ENCODE results near the gene MAPKAPK2.
A peak's percentile ranks its signal among the peaks of the same experiment; 100 is the strongest.

The MAPKAPK2 gene

DNA sequence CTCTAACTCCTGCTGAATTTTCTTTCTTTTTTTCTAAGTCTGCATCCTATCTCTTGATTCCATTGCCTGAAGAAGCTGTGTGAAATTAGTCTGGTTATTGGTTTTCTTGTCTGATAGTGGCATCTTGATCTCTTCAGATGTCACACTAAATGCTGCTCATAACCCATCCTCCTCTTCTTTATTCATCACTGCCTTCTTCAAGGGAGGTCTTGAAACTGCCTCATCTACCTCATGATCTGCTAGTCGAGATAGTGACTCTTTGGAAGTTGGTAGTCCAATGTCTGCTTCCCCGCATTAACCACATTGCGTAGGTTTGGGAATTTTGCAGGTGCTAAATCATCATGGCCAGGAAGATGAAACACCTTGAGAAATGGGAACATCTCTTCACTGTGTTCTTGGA is 33.7 kb upstream of the MAPKAPK2 start:
- Histone ChIP-seq H3K4me1 (ENCODE audit: insufficient read depth, low read length) (0 out of 2 replicates have a peak, but pooled peaks cover 4% of the 10 kb centered on the region), H3K27me3 (ENCODE audit: insufficient read depth, low read length) (no peaks in the 10 kb centered on the region), H3K27ac (ENCODE audit: low read length) (no peak overlapping the region), H3K9ac (ENCODE audit: low read depth, low read length) (no peak overlapping the region), H3K36me3 (ENCODE audit: insufficient read depth, low read depth, low read length) (peaks cover 15% of the 10 kb centered on the region; the same call in 1 of the 2 replicates), H3K9me3 (ENCODE audit: insufficient read depth, low read depth, low read length) (no peaks in the 10 kb centered on the region), H3K4me3 (ENCODE audit: low read length) (no peak overlapping the region)

DNA sequence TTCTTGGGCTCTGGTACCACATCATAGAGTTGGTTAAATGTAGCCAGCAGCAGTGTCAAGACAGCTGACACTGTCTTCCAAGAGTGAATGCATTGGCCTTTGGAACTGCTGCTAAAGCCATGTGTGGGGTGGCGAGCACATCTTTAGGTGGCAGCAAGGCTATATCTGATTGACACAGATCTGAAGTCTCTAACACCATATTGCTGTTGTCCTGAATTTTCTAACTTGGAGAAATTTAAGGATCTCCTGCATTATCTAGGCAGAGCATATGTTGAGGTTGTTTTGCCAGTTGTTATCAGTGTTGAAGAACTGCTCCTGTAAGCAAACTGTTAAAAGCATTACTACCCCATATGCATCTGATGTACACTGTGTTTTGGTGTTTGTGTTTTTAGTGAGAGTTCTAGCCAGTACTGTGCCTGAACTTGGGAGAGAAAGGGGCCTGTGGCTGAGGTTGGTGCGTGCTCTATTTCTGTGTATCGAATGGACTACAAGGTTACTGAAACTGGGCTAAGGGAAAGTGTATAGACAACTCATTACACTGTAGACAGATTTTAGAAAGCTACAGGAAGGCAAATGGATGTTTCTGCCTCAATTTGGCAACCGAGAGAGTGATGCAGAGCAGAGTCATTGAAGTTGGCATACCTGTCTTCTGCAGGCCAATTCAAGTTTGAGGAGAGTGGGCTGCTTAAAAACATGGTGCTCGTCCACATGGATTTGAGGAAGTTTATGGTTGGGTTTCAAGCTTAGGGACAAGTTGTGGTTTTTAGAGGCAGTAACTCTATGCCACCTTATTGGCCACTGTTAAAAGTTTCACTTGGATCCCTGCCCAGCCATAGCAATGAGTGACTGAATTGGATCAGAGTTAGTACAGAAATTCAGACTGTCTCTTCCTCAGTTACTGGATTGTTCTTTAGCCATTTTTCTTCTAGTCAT is 32.5 kb upstream of the MAPKAPK2 start:
- Histone ChIP-seq H3K9ac (ENCODE audit: low read depth, low read length) (no peak overlapping the region), H3K4me3 (ENCODE audit: low read length) (no peak overlapping the region), H3K36me3 (ENCODE audit: insufficient read depth, low read depth, low read length) (peaks cover 15% of the 10 kb centered on the region; the same call in 1 of the 2 replicates), H3K4me1 (ENCODE audit: insufficient read depth, low read length) (no peaks in the 10 kb centered on the region), H3K27ac (ENCODE audit: low read length) (no peak overlapping the region), H3K9me3 (ENCODE audit: insufficient read depth, low read depth, low read length) (no peaks in the 10 kb centered on the region), H3K27me3 (ENCODE audit: insufficient read depth, low read length) (peaks cover 6% of the 10 kb centered on the region)

GRCh38 chr1:206653715-206654459 is 30.8 kb upstream of the MAPKAPK2 start:
- H3K36me3 ChIP-seq (ENCODE audit: insufficient read depth, low read depth, low read length): no peaks in the 10 kb centered on the region
- H3K27ac ChIP-seq (ENCODE audit: low read length): no peak overlapping the region
- H3K27me3 ChIP-seq (ENCODE audit: insufficient read depth, low read length): peaks cover 21% of the 10 kb centered on the region
- no peak overlapping the region for H3K9ac ChIP-seq (ENCODE audit: low read depth, low read length)
- H3K4me1 ChIP-seq (ENCODE audit: insufficient read depth, low read length): peaks cover 7% of the 10 kb centered on the region
- no peaks in the 10 kb centered on the region for H3K9me3 ChIP-seq (ENCODE audit: insufficient read depth, low read depth, low read length)
- H3K4me3 ChIP-seq (ENCODE audit: low read length): no peak overlapping the region

DNA sequence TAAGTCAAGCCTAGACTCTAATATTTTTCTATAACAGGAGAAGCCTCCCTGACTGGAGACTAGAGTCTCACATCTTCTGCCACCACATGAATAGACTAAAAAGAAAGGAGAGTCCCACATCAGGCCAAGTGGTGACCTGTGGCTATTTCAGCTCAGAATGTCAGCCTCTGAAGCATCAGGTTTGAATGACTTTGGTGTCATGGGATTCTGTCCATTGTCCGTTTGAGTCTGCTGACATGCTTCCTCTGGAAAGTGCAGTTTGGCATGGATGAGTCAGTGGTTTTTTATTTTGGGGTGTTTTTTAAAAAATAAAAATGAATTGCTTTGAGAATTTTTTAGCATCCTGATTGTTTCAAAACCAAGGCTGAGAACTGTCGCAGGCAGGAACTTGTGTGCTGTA is 29.9 kb upstream of the MAPKAPK2 start:
- Histone ChIP-seq H3K36me3 (ENCODE audit: insufficient read depth, low read depth, low read length) (no peaks in the 10 kb centered on the region), H3K9ac (ENCODE audit: low read depth, low read length) (no peak overlapping the region), H3K9me3 (ENCODE audit: insufficient read depth, low read depth, low read length) (no peaks in the 10 kb centered on the region), H3K4me3 (ENCODE audit: low read length) (no peak overlapping the region), H3K27ac (ENCODE audit: low read length) (no peak overlapping the region), H3K4me1 (ENCODE audit: insufficient read depth, low read length) (peaks cover 8% of the 10 kb centered on the region), H3K27me3 (ENCODE audit: insufficient read depth, low read length) (peaks cover 31% of the 10 kb centered on the region)

DNA sequence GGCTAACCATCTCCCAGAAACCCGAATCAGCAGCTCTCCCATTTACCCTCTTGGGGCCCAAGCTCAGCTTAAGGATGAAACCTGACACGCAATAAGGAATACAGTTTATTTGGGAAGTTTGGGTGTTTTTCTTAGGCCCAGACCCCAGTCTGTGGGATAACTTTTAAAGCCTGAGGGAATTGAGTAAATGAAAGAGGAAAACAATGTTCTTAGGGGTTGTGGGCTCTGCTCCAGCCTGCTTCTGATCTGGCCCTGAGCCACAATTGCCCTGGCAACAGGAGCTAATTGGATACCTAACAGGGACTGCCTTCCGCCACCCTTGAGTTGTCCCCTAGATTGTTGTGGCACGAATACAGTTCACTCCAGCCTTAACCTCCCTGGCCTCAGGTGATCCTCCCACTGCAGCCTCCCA is 29.2 kb upstream of the MAPKAPK2 start:
- H3K9ac ChIP-seq (ENCODE audit: low read depth, low read length): no peak overlapping the region
- peaks cover 8% of the 10 kb centered on the region for H3K4me1 ChIP-seq (ENCODE audit: insufficient read depth, low read length)
- no peaks in the 10 kb centered on the region for H3K36me3 ChIP-seq (ENCODE audit: insufficient read depth, low read depth, low read length)
- no peak overlapping the region for H3K27ac ChIP-seq (ENCODE audit: low read length)
- peaks cover 36% of the 10 kb centered on the region for H3K27me3 ChIP-seq (ENCODE audit: insufficient read depth, low read length)
- H3K9me3 ChIP-seq (ENCODE audit: insufficient read depth, low read depth, low read length): no peaks in the 10 kb centered on the region
- no peak overlapping the region for H3K4me3 ChIP-seq (ENCODE audit: low read length)

- H3K9me3 ChIP-seq (ENCODE audit: insufficient read depth, low read depth, low read length): no peaks in the 10 kb centered on the region
- no peaks in the 10 kb centered on the region for H3K36me3 ChIP-seq (ENCODE audit: insufficient read depth, low read depth, low read length)
- H3K4me1 ChIP-seq (ENCODE audit: insufficient read depth, low read length): peaks cover 8% of the 10 kb centered on the region
- peaks cover 36% of the 10 kb centered on the region for H3K27me3 ChIP-seq (ENCODE audit: insufficient read depth, low read length)
- no peak overlapping the region for H3K9ac ChIP-seq (ENCODE audit: low read depth, low read length)
- no peak overlapping the region for H3K27ac ChIP-seq (ENCODE audit: low read length)
- H3K4me3 ChIP-seq (ENCODE audit: low read length): no peak overlapping the region
Measured at GRCh38 chr1:206656936-206657335, 27.8 kb upstream of the MAPKAPK2 start.

GRCh38 chr1:206657751-206658150 is 27.0 kb upstream of the MAPKAPK2 start:
- Histone ChIP-seq H3K4me3 (ENCODE audit: low read length) (peak overlapping the region; percentile 52), H3K9me3 (ENCODE audit: insufficient read depth, low read depth, low read length) (no peaks in the 10 kb centered on the region), H3K4me1 (ENCODE audit: insufficient read depth, low read length) (peaks cover 8% of the 10 kb centered on the region), H3K27me3 (ENCODE audit: insufficient read depth, low read length) (peaks cover 44% of the 10 kb centered on the region), H3K36me3 (ENCODE audit: insufficient read depth, low read depth, low read length) (no peaks in the 10 kb centered on the region), H3K9ac (ENCODE audit: low read depth, low read length) (no peak overlapping the region), H3K27ac (ENCODE audit: low read length) (no peak overlapping the region)

GRCh38 chr1:206658264-206658980 is 26.3 kb upstream of the MAPKAPK2 start:
- Histone ChIP-seq H3K36me3 (ENCODE audit: insufficient read depth, low read depth, low read length) (no peaks in the 10 kb centered on the region), H3K27me3 (ENCODE audit: insufficient read depth, low read length) (peaks cover 51% of the 10 kb centered on the region), H3K4me3 (ENCODE audit: low read length) (peak overlapping the region; percentile 52), H3K4me1 (ENCODE audit: insufficient read depth, low read length) (peaks cover 8% of the 10 kb centered on the region), H3K9ac (ENCODE audit: low read depth, low read length) (no peak overlapping the region), H3K9me3 (ENCODE audit: insufficient read depth, low read depth, low read length) (no peaks in the 10 kb centered on the region), H3K27ac (ENCODE audit: low read length) (no peak overlapping the region)

- H3K4me3 ChIP-seq (ENCODE audit: low read length): peak overlapping the region; percentile 52
- H3K9me3 ChIP-seq (ENCODE audit: insufficient read depth, low read depth, low read length): no peaks in the 10 kb centered on the region
- no peak overlapping the region for H3K27ac ChIP-seq (ENCODE audit: low read length)
- H3K4me1 ChIP-seq (ENCODE audit: insufficient read depth, low read length): peaks cover 8% of the 10 kb centered on the region
- H3K27me3 ChIP-seq (ENCODE audit: insufficient read depth, low read length): peaks cover 56% of the 10 kb centered on the region
- no peaks in the 10 kb centered on the region for H3K36me3 ChIP-seq (ENCODE audit: insufficient read depth, low read depth, low read length)
- H3K9ac ChIP-seq (ENCODE audit: low read depth, low read length): no peak overlapping the region
Measured at GRCh38 chr1:206658981-206659273, 25.8 kb upstream of the MAPKAPK2 start.

- Histone ChIP-seq H3K9ac (ENCODE audit: low read depth, low read length) (no peak overlapping the region), H3K36me3 (ENCODE audit: insufficient read depth, low read depth, low read length) (no peaks in the 10 kb centered on the region), H3K27ac (ENCODE audit: low read length) (no peak overlapping the region), H3K4me3 (ENCODE audit: low read length) (no peak overlapping the region), H3K4me1 (ENCODE audit: insufficient read depth, low read length) (peaks cover 8% of the 10 kb centered on the region), H3K27me3 (ENCODE audit: insufficient read depth, low read length) (peaks cover 64% of the 10 kb centered on the region), H3K9me3 (ENCODE audit: insufficient read depth, low read depth, low read length) (no peaks in the 10 kb centered on the region)
Measured at GRCh38 chr1:206660136-206660535, 24.6 kb upstream of the MAPKAPK2 start.

- Histone ChIP-seq H3K36me3 (ENCODE audit: insufficient read depth, low read depth, low read length) (no peaks in the 10 kb centered on the region), H3K27me3 (ENCODE audit: insufficient read depth, low read length) (peaks cover 64% of the 10 kb centered on the region), H3K9ac (ENCODE audit: low read depth, low read length) (no peak overlapping the region), H3K4me1 (ENCODE audit: insufficient read depth, low read length) (peaks cover 8% of the 10 kb centered on the region), H3K9me3 (ENCODE audit: insufficient read depth, low read depth, low read length) (no peaks in the 10 kb centered on the region), H3K27ac (ENCODE audit: low read length) (no peak overlapping the region), H3K4me3 (ENCODE audit: low read length) (no peak overlapping the region)
Measured at GRCh38 chr1:206661161-206661820, 23.4 kb upstream of the MAPKAPK2 start.
